GM19328 (cell line): Measurements from ENCODE around the gene TNFRSF14.

Source experiments
- ATAC-seq: cut with Tn5 transposase; IDR thresholded peaks from one replicate; pipeline ENCODE4 v1.9.1; 2021; ENCODE audit warnings: mild to moderate bottlenecking, moderate library complexity; ENCODE audit not compliant: unreplicated experiment

TNFRSF14 gene

DNA sequence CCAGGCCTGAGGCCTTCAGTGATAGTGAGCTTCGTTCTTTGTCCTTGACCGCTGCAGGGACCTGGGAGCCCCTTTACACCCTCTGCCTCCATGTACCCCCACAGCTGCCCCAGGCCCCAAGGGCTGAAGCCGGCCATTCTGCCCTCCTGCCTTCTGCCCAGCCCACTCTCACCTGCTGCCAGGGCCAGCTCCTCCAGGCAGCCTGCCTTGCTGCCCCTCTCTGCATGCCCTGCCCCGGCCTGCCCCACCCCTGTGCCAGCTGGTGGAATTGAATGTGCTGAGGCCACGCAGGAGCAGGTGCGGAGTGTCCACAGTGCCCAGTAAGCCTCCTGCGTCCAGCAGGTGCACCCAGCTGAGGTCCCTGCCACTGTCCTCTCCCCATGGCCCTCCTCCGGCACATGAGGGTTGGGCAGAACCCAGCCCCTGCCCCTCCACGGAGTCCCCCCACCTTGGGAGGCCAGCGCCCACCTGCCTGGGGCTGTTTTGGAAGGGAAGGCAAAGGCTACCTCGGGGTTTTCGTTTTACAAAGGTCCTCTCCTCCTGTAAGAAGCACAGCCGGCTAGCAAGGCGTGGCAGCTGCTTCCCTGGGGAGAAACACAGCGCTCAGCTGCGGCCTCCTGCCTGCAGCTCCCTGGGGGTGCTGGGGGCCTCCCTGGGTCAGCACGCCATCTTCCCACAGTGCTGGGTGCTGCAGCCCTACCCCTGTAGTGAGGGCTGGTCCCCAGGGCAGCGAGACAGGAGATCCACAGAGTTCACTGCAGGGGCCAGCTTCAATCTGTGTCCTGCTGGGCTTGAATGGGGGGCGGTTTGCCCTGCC, 55.7 kb downstream of the TNFRSF14 start:
- ATAC-seq, result no peak

DNA sequence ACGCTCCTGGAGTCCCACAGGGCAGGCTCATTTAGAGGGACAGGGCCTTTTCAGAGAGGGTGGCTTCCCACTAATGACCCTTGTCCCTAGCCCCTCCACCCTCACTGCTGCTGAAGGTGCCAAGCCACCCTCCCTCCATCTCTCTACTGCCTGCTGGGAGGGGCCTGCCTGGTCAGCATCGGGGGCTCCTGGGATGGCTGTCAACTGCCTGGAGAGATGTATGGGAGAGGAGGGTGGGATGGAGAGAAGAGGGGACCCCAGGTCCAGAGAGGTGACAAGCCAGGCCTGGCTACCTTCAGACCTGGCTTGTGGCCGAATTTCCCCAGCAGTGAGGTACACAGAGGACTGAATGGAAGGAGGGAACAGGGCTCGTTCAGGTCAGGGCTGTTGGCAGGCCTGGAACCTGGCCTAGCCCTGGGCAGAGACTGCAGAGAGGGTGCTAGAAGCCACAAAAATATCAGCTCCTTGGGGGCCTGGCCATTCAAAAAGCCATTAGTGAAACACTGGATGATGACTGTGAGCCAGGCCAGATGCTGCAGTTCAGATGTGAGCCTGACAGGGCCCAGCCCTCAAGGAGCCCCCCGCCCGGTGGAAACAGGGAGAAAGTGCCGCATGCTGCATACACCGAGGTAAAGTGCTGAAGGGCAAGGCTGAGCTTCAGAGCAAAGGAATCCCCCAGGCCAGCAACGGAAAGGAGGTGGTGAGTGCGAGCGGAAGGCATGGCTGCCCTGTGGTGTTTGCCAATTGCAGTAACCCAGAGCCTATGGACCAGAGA, 56.6 kb downstream of the TNFRSF14 start:
- no peak for ATAC-seq
